ENCODE measurements around the gene ARMC3.

DNA sequence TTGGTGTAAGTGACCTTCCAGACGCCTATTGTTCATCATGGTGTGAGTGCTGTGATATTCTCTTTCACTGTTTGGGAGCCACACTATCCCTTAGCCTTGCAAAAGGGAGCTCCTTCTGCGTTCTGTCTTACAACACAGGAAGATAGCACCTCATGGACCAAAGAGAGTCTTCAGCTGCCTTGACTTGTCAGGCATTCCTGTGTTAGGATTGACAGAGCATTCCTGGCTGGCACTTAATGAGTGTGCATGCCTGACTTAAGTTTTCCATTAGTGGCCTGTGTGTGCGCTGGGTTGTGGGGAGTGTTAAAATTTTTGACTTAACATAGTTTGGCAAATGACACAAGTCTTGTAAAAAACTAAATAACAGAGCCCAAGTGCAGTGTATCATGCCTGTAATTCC is 145.7 kb downstream of the ARMC3 start:
- TF ChIP-seq, protein P1, sequence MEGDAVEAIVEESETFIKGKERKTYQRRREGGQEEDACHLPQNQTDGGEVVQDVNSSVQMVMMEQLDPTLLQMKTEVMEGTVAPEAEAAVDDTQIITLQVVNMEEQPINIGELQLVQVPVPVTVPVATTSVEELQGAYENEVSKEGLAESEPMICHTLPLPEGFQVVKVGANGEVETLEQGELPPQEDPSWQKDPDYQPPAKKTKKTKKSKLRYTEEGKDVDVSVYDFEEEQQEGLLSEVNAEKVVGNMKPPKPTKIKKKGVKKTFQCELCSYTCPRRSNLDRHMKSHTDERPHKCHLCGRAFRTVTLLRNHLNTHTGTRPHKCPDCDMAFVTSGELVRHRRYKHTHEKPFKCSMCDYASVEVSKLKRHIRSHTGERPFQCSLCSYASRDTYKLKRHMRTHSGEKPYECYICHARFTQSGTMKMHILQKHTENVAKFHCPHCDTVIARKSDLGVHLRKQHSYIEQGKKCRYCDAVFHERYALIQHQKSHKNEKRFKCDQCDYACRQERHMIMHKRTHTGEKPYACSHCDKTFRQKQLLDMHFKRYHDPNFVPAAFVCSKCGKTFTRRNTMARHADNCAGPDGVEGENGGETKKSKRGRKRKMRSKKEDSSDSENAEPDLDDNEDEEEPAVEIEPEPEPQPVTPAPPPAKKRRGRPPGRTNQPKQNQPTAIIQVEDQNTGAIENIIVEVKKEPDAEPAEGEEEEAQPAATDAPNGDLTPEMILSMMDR (IDR thresholded peaks at IDR 0.05), result no peak
- TF ChIP-seq POLR2A (IDR thresholded peaks at IDR 0.05), result no peak

Measured in breast epithelium (tissue), 3 donors.